Measurements from ENCODE around the gene RASGEF1B.

GRCh38 chr4:81495345-81495744 is 23.6 kb upstream of the RASGEF1B start:
- TF ChIP-seq CTCF (IDR thresholded peaks at IDR 0.05) (no peak), MAX (IDR thresholded peaks at IDR 0.05) (no peak)

Measured in A549 (cell line).